HEK293T (cell line): ENCODE data around the gene ASCC1.

Experiments used
- ARNT ChIP-seq: fragments of 450-650 bp; IDR thresholded peaks from 2 replicates; pipeline ENCODE4 v1.6.1; 2017; ENCODE audit warnings: mild to moderate bottlenecking
- BHLHE40 ChIP-seq: fragments of 450-650 bp; IDR thresholded peaks from 2 replicates; pipeline ENCODE4 v1.6.1; 2016; ENCODE audit warnings: mild to moderate bottlenecking, moderate library complexity, borderline replicate concordance
- ELF4 ChIP-seq: fragments of 450-650 bp; IDR thresholded peaks from 2 replicates; pipeline ENCODE4 v1.6.1; 2017; ENCODE audit warnings: antibody characterized with exemption
- FOXK2 ChIP-seq: fragments of 450-650 bp; IDR thresholded peaks from 2 replicates; pipeline ENCODE4 v1.6.1; 2016; ENCODE audit warnings: mild to moderate bottlenecking
- FOXM1 ChIP-seq: fragments of 450-650 bp; IDR thresholded peaks from 2 replicates; pipeline ENCODE4 v1.6.1; 2017; ENCODE audit warnings: mild to moderate bottlenecking, borderline replicate concordance
- HDGF ChIP-seq: fragments of 450-650 bp; IDR thresholded peaks from 2 replicates; pipeline ENCODE4 v1.6.1; 2017; ENCODE audit warnings: antibody characterized with exemption, borderline replicate concordance
- L3MBTL2 ChIP-seq: fragments of 450-650 bp; conservative IDR thresholded peaks from 2 replicates; pipeline ENCODE4 v1.6.1; 2016; ENCODE audit warnings: mild to moderate bottlenecking
- SP1 ChIP-seq: fragments of 450-650 bp; IDR thresholded peaks from 2 replicates; pipeline ENCODE4 v1.6.1; 2017
- SUZ12 ChIP-seq: fragments of 450-650 bp; IDR thresholded peaks from 2 replicates; pipeline ENCODE4 v1.6.1; 2016; ENCODE audit warnings: mild to moderate bottlenecking
- TARDBP ChIP-seq: fragments of 450-650 bp; IDR thresholded peaks from 2 replicates; pipeline ENCODE4 v1.6.1; 2016
- ZNF384 ChIP-seq: fragments of 450-650 bp; IDR thresholded peaks from 2 replicates; pipeline ENCODE4 v1.6.1; 2016
- TF ChIP-seq, protein P1 (sequence below): fragments of 450-650 bp; IDR thresholded peaks from 2 replicates; pipeline ENCODE4 v1.6.1; 2016

- no peak for TF ChIP-seq HDGF
- no peak for TF ChIP-seq L3MBTL2
- no peak for TF ChIP-seq SUZ12
- no peak for TF ChIP-seq ARNT
- TF ChIP-seq BHLHE40 = no peak
- TF ChIP-seq ZNF384 = no peak
- TF ChIP-seq SP1 = no peak
- TF ChIP-seq FOXK2 = no peak
- TF ChIP-seq, protein P1, sequence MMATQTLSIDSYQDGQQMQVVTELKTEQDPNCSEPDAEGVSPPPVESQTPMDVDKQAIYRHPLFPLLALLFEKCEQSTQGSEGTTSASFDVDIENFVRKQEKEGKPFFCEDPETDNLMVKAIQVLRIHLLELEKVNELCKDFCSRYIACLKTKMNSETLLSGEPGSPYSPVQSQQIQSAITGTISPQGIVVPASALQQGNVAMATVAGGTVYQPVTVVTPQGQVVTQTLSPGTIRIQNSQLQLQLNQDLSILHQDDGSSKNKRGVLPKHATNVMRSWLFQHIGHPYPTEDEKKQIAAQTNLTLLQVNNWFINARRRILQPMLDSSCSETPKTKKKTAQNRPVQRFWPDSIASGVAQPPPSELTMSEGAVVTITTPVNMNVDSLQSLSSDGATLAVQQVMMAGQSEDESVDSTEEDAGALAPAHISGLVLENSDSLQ = no peak
- no peak for TF ChIP-seq TARDBP
- TF ChIP-seq FOXM1 = no peak
- no peak for TF ChIP-seq ELF4
These were observed 147.8 kb downstream of the ASCC1 start for GRCh38 chr10:72068126-72068765.
